Muscle layer of duodenum (tissue), 2 donors: ENCODE measurements around the gene ERBB4.

Experiments used
- H3K27ac ChIP-seq: one replicate; pipeline ENCODE4 v1.7.0; 2013; ENCODE audit warnings: mild to moderate bottlenecking, low read length
- H3K27me3 ChIP-seq: one replicate; pipeline ENCODE4 v1.7.0; 2013; ENCODE audit warnings: low read depth, mild to moderate bottlenecking, control low read depth, low read length
- H3K36me3 ChIP-seq, 2 donors: one replicate each; pipeline ENCODE4 v1.7.0; 2013; ENCODE audit warnings: low read length in 2 of 2, control low read depth in 1 of 2, mild to moderate bottlenecking in 1 of 2; ENCODE audit not compliant: insufficient read depth in 2 of 2, control insufficient read depth in 1 of 2
- H3K4me1 ChIP-seq, 2 donors: one replicate each; pipeline ENCODE4 v1.7.0; 2013; ENCODE audit warnings: low read length in 2 of 2, mild to moderate bottlenecking in 2 of 2, control low read depth in 1 of 2, moderate library complexity in 1 of 2; ENCODE audit not compliant: insufficient read depth in 2 of 2, control insufficient read depth in 1 of 2
- H3K4me3 ChIP-seq, 2 donors: one replicate each; pipeline ENCODE4 v1.7.0; 2013; ENCODE audit warnings: low read length in 2 of 2, low read depth in 1 of 2, mild to moderate bottlenecking in 1 of 2
- H3K9me3 ChIP-seq, 2 donors: one replicate each; pipeline ENCODE4 v1.7.0; 2013; ENCODE audit warnings: low read length in 2 of 2, control low read depth in 1 of 2, mild to moderate bottlenecking in 1 of 2; ENCODE audit not compliant: control insufficient read depth in 1 of 2
- donor health status: healthy.

The ERBB4 gene

GRCh38 chr2:211985393-211985792, 553.2 kb downstream of the ERBB4 start:
- Histone ChIP-seq H3K9me3 (no peaks in the 10 kb centered on the region), H3K4me3 (no peak overlapping the region), H3K27ac (no peak overlapping the region), H3K4me1 (no peaks in the 10 kb centered on the region), H3K36me3 (no peaks in the 10 kb centered on the region), H3K27me3 (no peaks in the 10 kb centered on the region)

- no peaks in the 10 kb centered on the region for H3K9me3 ChIP-seq
- no peaks in the 10 kb centered on the region for H3K4me1 ChIP-seq
- no peaks in the 10 kb centered on the region for H3K36me3 ChIP-seq
- H3K27ac ChIP-seq = no peak overlapping the region
- H3K4me3 ChIP-seq = no peak overlapping the region
- H3K27me3 ChIP-seq = no peaks in the 10 kb centered on the region
Observed at GRCh38 chr2:211982162-211982561, 556.4 kb downstream of the ERBB4 start.

GRCh38 chr2:211981451-211981850, 557.2 kb downstream of the ERBB4 start:
- Histone ChIP-seq H3K27ac (no peak overlapping the region), H3K4me1 (no peaks in the 10 kb centered on the region), H3K36me3 (no peaks in the 10 kb centered on the region), H3K27me3 (no peaks in the 10 kb centered on the region), H3K9me3 (no peaks in the 10 kb centered on the region), H3K4me3 (no peak overlapping the region)

- Histone ChIP-seq H3K4me3 (no peak overlapping the region), H3K36me3 (no peaks in the 10 kb centered on the region), H3K4me1 (no peaks in the 10 kb centered on the region), H3K27me3 (no peaks in the 10 kb centered on the region), H3K27ac (no peak overlapping the region), H3K9me3 (no peaks in the 10 kb centered on the region)
Observed at GRCh38 chr2:211976076-211976475, 562.5 kb downstream of the ERBB4 start.

GRCh38 chr2:211967234-211967633, 571.4 kb downstream of the ERBB4 start:
- Histone ChIP-seq H3K27ac (no peak overlapping the region), H3K4me3 (no peak overlapping the region), H3K27me3 (no peaks in the 10 kb centered on the region), H3K4me1 (no peaks in the 10 kb centered on the region), H3K36me3 (no peaks in the 10 kb centered on the region), H3K9me3 (peaks cover 0 to 9% of the 10 kb centered on the region in 2 donors)

- Histone ChIP-seq H3K36me3 (no peaks in the 10 kb centered on the region), H3K27me3 (no peaks in the 10 kb centered on the region), H3K4me3 (no peak overlapping the region), H3K4me1 (no peaks in the 10 kb centered on the region), H3K27ac (no peak overlapping the region), H3K9me3 (no peaks in the 10 kb centered on the region)
Observed at GRCh38 chr2:211963969-211964368, 574.6 kb downstream of the ERBB4 start.

GRCh38 chr2:211957799-211958198, 580.8 kb downstream of the ERBB4 start:
- no peak overlapping the region for H3K4me3 ChIP-seq

GRCh38 chr2:211955648-211956047, 583.0 kb downstream of the ERBB4 start:
- no peaks in the 10 kb centered on the region for H3K27me3 ChIP-seq
- H3K27ac ChIP-seq = no peak overlapping the region
- no peak overlapping the region for H3K4me3 ChIP-seq
- H3K4me1 ChIP-seq = no peaks in the 10 kb centered on the region
- H3K36me3 ChIP-seq = no peaks in the 10 kb centered on the region
- peaks cover 0 to 1% of the 10 kb centered on the region in 2 donors for H3K9me3 ChIP-seq

More at GRCh38 chr2:211957799-211958198, 580.8 kb downstream of the ERBB4 start:
- no peaks in the 10 kb centered on the region for H3K9me3 ChIP-seq
- H3K4me1 ChIP-seq = no peaks in the 10 kb centered on the region
- no peak overlapping the region for H3K27ac ChIP-seq
- no peaks in the 10 kb centered on the region for H3K36me3 ChIP-seq
- H3K27me3 ChIP-seq = no peaks in the 10 kb centered on the region

GRCh38 chr2:211948932-211949331, 589.7 kb downstream of the ERBB4 start:
- H3K36me3 ChIP-seq = no peaks in the 10 kb centered on the region
- no peaks in the 10 kb centered on the region for H3K4me1 ChIP-seq
- H3K27me3 ChIP-seq = no peaks in the 10 kb centered on the region
- peaks cover 0 to 2% of the 10 kb centered on the region in 2 donors for H3K9me3 ChIP-seq
- H3K4me3 ChIP-seq = no peak overlapping the region
- H3K27ac ChIP-seq = no peak overlapping the region

- Histone ChIP-seq H3K4me3 (no peak overlapping the region), H3K27ac (no peak overlapping the region), H3K36me3 (no peaks in the 10 kb centered on the region), H3K9me3 (peaks cover 0 to 2% of the 10 kb centered on the region in 2 donors), H3K4me1 (no peaks in the 10 kb centered on the region), H3K27me3 (no peaks in the 10 kb centered on the region)
Observed at GRCh38 chr2:211946960-211947359, 591.6 kb downstream of the ERBB4 start.

- H3K4me3 ChIP-seq = no peak overlapping the region
- H3K36me3 ChIP-seq = no peaks in the 10 kb centered on the region
- H3K27ac ChIP-seq = no peak overlapping the region
- H3K9me3 ChIP-seq = no peaks in the 10 kb centered on the region
- no peaks in the 10 kb centered on the region for H3K27me3 ChIP-seq
- H3K4me1 ChIP-seq = no peaks in the 10 kb centered on the region
Observed at GRCh38 chr2:211944572-211944971, 594.0 kb downstream of the ERBB4 start.

- Histone ChIP-seq H3K9me3 (no peaks in the 10 kb centered on the region), H3K4me1 (no peaks in the 10 kb centered on the region), H3K27ac (no peak overlapping the region), H3K36me3 (no peaks in the 10 kb centered on the region), H3K4me3 (no peak overlapping the region), H3K27me3 (no peaks in the 10 kb centered on the region)
Observed at GRCh38 chr2:211942153-211942552, 596.4 kb downstream of the ERBB4 start.
